Panc1 (cell line): Measurements from ENCODE around the gene ATP11A.

Experiments
- REST ChIP-seq, 2 experiments: IDR thresholded peaks; 2 replicates each; pipeline ENCODE4 v1.6.1; 2011 to 2012; ENCODE audit warnings: low read depth in 2 of 2, control low read depth in 1 of 2, low read length in 1 of 2, mild to moderate bottlenecking in 1 of 2, moderate library complexity in 1 of 2; ENCODE audit not compliant: insufficient read depth in 1 of 2
- TF ChIP-seq, protein P1 (sequence below): fragments of 450-650 bp; IDR thresholded peaks from 2 replicates; pipeline ENCODE4 v1.5.1; 2017; ENCODE audit warnings: mild to moderate bottlenecking

GRCh38 chr13:112893207-112893569, 203.3 kb downstream of the ATP11A start:
- TF ChIP-seq, protein P1, sequence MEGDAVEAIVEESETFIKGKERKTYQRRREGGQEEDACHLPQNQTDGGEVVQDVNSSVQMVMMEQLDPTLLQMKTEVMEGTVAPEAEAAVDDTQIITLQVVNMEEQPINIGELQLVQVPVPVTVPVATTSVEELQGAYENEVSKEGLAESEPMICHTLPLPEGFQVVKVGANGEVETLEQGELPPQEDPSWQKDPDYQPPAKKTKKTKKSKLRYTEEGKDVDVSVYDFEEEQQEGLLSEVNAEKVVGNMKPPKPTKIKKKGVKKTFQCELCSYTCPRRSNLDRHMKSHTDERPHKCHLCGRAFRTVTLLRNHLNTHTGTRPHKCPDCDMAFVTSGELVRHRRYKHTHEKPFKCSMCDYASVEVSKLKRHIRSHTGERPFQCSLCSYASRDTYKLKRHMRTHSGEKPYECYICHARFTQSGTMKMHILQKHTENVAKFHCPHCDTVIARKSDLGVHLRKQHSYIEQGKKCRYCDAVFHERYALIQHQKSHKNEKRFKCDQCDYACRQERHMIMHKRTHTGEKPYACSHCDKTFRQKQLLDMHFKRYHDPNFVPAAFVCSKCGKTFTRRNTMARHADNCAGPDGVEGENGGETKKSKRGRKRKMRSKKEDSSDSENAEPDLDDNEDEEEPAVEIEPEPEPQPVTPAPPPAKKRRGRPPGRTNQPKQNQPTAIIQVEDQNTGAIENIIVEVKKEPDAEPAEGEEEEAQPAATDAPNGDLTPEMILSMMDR = no peak
- no peak for TF ChIP-seq REST (IDR thresholded peaks at IDR 0.05; ENCODE audit: insufficient read depth in 1 of 2, low read depth in 2 of 2, low read length in 1 of 2)
